Ovary (tissue), 3 donors: ENCODE data around the gene CPVL.

Experiments used
- EP300 ChIP-seq: sonication (generic); formaldehyde crosslinking; IDR thresholded peaks from one replicate; pipeline ENCODE4 v1.6.1; 2017; ENCODE audit warnings: antibody characterized with exemption
- POLR2A ChIP-seq: fragments of 450-650 bp; IDR thresholded peaks from one replicate; pipeline ENCODE4 v1.6.1; 2017; ENCODE audit warnings: antibody characterized with exemption, mild to moderate bottlenecking, moderate library complexity
- TF ChIP-seq, protein P1 (sequence below), 3 donors: fragments of 450-650 bp in 2 of 3; fragments of 200-600 bp in 1 of 3; IDR thresholded peaks; one replicate each; pipeline versions ENCODE4 v1.5.1 to v1.8.0; 2016 to 2022; ENCODE audit warnings: antibody characterized with exemption in 3 of 3, mild to moderate bottlenecking in 1 of 3
- donor health status: DM: no; HTN: no; CAD: no.

DNA sequence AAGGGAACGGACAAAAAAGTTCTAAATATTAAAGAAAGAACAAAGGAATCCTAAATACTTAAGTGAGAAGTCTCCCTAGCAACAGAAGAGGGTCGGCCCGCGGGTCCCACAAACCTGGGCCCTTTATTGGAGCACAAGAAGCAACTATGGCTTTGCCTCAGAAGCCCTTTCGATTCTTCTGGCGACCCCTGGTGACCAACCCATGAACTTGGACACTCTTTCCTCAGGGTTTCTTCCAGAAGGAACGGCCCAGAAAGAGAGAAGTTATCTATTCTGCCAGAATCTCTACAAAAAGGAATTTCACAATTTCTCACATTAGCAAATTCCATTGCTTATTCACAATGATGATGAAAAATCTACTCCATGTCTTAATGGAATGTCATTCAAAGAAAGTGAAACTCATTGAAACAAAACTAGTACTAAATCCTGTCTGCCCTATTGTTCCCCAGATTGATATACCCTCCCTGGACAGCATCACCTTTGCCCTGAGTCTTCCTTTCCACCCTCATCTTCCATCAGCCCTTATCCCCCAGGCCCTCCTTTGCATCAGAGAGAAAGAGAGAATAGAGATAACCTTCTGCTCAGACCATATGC is 43.7 kb downstream of the CPVL start:
- TF ChIP-seq, protein P1, sequence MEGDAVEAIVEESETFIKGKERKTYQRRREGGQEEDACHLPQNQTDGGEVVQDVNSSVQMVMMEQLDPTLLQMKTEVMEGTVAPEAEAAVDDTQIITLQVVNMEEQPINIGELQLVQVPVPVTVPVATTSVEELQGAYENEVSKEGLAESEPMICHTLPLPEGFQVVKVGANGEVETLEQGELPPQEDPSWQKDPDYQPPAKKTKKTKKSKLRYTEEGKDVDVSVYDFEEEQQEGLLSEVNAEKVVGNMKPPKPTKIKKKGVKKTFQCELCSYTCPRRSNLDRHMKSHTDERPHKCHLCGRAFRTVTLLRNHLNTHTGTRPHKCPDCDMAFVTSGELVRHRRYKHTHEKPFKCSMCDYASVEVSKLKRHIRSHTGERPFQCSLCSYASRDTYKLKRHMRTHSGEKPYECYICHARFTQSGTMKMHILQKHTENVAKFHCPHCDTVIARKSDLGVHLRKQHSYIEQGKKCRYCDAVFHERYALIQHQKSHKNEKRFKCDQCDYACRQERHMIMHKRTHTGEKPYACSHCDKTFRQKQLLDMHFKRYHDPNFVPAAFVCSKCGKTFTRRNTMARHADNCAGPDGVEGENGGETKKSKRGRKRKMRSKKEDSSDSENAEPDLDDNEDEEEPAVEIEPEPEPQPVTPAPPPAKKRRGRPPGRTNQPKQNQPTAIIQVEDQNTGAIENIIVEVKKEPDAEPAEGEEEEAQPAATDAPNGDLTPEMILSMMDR (IDR thresholded peaks at IDR 0.05), result peak; percentile 11 to 43 (median 36)
- TF ChIP-seq EP300, result no peak
- TF ChIP-seq POLR2A, result no peak
